ENCODE data around the gene SMC1B. TPM values are rescaled to one million over a fixed set of nuclear protein-coding genes. Genes with fewer than 3 reads are reported as not detected.

The SMC1B gene
- total and polyA plus RNA-seq, 3 experiments from 2014 or later, result 0.37 to 0.38 TPM; not detected in 1

- H3K27ac ChIP-seq (ENCODE audit: low read depth, low read length), result no peak overlapping the region
- ChIA-PET POLR2A (no interaction called here), CTCF (no interaction called here)
- H3K4me3 ChIP-seq (ENCODE audit: low read length), result no peak overlapping the region
- no peaks in the 10 kb centered on the region for H3K27me3 Mint-ChIP-seq
- peaks cover 0 to 28% (median 2%) of the 10 kb centered on the region in 3 donors for H3K36me3 Mint-ChIP-seq
- H3K9me3 ChIP-seq (ENCODE audit: low read length), result no peaks in the 10 kb centered on the region
- H3K4me1 Mint-ChIP-seq, result peaks cover 43 to 77% (median 71%) of the 10 kb centered on the region in 3 donors
- H3K4me3 Mint-ChIP-seq, result peak overlapping the region in 5 of 7 donors; percentile 4 to 40 (median 29)
- peak overlapping the region in 7 of 8 donors; percentile 29 to 95 (median 58) for H3K27ac Mint-ChIP-seq
- peaks cover 50% of the 10 kb centered on the region for H3K4me1 ChIP-seq (ENCODE audit: insufficient read depth, low read length)
- H3K9me3 Mint-ChIP-seq, result no peaks in the 10 kb centered on the region
- H3K27me3 ChIP-seq (ENCODE audit: insufficient read depth, low read length, poor library complexity, severe bottlenecking), result no peaks in the 10 kb centered on the region
- no peaks in the 10 kb centered on the region for H3K36me3 ChIP-seq (ENCODE audit: insufficient read depth, low read length)
- no peak for DNase-seq
These were observed 101.0 kb downstream of the SMC1B start for GRCh38 chr22:45312415-45312814.

GRCh38 chr22:45310977-45311531 is 102.3 kb downstream of the SMC1B start:
- peaks cover 0 to 27% (median 2%) of the 10 kb centered on the region in 3 donors for H3K36me3 Mint-ChIP-seq
- H3K27me3 Mint-ChIP-seq, result no peaks in the 10 kb centered on the region
- Histone ChIP-seq H3K27ac (ENCODE audit: low read depth, low read length) (peak overlapping the region; percentile 80), H3K4me1 (ENCODE audit: insufficient read depth, low read length) (peaks cover 39% of the 10 kb centered on the region), H3K9me3 (ENCODE audit: low read length) (no peaks in the 10 kb centered on the region), H3K4me3 (ENCODE audit: low read length) (peak overlapping the region; percentile 68), H3K36me3 (ENCODE audit: insufficient read depth, low read length) (no peaks in the 10 kb centered on the region), H3K27me3 (ENCODE audit: insufficient read depth, low read length, poor library complexity, severe bottlenecking) (no peaks in the 10 kb centered on the region)
- no peak for DNase-seq
- H3K9me3 Mint-ChIP-seq, result no peaks in the 10 kb centered on the region
- ChIA-PET CTCF (no interaction called here), POLR2A (interaction anchor here (0.5 kb wide), 1 partner anchor 657 kb away, joined by 3 read pairs; no protein-coding TSS in a partner anchor)
- peak overlapping the region; percentile 84 to 93 (median 88) for H3K4me3 Mint-ChIP-seq
- H3K27ac Mint-ChIP-seq, result peak overlapping the region; percentile 70 to 97 (median 93)
- H3K4me1 Mint-ChIP-seq, result peaks cover 43 to 63% (median 59%) of the 10 kb centered on the region in 3 donors

- Mint-ChIP-seq H3K27ac (peak overlapping the region; percentile 70 to 97 (median 93)), H3K36me3 (peaks cover 0 to 27% (median 2%) of the 10 kb centered on the region in 3 donors), H3K27me3 (no peaks in the 10 kb centered on the region), H3K4me3 (peak overlapping the region; percentile 84 to 93 (median 88)), H3K9me3 (no peaks in the 10 kb centered on the region), H3K4me1 (peaks cover 41 to 57% (median 53%) of the 10 kb centered on the region in 3 donors)
- Histone ChIP-seq H3K27ac (ENCODE audit: low read depth, low read length) (peak overlapping the region; percentile 80), H3K4me1 (ENCODE audit: insufficient read depth, low read length) (peaks cover 34% of the 10 kb centered on the region), H3K9me3 (ENCODE audit: low read length) (no peaks in the 10 kb centered on the region), H3K27me3 (ENCODE audit: insufficient read depth, low read length, poor library complexity, severe bottlenecking) (no peaks in the 10 kb centered on the region), H3K4me3 (ENCODE audit: low read length) (peak overlapping the region; percentile 68), H3K36me3 (ENCODE audit: insufficient read depth, low read length) (no peaks in the 10 kb centered on the region)
- no peak for DNase-seq
- ChIA-PET CTCF (interaction anchor here (0.7 to 1.9 kb wide), 2 partner anchors 7 to 10 kb away, joined by 3 to 4 read pairs; no protein-coding TSS in a partner anchor), POLR2A (interaction anchor here (0.5 kb wide), 2 partner anchors 53 to 656 kb away, joined by 3 to 4 read pairs; no protein-coding TSS in a partner anchor)
These were observed 102.9 kb downstream of the SMC1B start for GRCh38 chr22:45310331-45310976.

DNA sequence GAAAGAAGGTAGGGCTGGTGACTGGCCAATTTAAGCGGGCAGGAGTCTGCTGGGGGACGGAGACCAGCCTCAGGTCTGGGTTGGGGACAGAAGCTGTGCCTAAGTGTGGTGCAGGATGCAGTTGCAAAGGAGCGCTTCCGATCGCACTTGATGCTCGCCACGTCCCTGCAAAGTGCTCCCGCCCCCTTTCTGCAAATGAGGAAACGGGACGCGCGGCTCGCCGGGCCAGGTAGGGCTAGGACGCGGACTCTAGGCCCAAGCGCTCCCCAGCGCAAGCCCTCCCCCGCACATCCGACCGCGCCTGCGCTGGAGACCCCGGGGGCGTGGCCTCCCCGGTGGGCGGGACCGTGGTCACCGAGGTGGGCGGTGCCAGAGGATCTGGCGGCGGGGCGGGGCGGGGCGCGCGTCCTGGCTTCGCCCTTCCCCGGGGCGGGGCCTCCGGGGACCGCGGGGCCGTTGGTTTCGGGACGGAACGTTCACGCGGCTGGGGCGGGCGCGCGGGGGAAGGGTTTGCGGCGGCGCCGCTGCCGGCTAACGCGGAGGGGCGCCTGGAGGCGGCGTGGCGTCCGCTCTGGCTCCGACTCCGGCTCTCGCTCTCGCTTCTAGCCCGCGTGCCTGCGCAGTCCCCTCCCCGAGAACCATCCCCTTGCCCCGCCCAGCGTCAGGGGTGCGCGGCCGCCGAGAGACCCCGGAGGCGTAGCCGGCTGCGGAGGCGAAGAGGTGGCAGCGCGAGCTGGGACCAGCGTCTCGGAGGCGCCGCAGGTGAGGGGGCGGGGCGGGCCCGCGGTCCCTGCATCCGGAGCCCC is 103.8 kb downstream of the SMC1B start, which contains the start of gene FAM118A:
Gene FAM118A (plus strand): TSS at position 513 of the 806 bp plus-strand sequence. CDS start 12,446 bp downstream, outside the sequence.
- H3K4me3 Mint-ChIP-seq, result peak within 1 kb of the TSS; percentile 86 to 93 (median 88)
- peaks cover 0 to 26% (median 2%) of the 10 kb centered on the region in 3 donors for H3K36me3 Mint-ChIP-seq
- Histone ChIP-seq H3K27ac (ENCODE audit: low read depth, low read length) (peak within 1 kb of the TSS; percentile 80), H3K27me3 (ENCODE audit: insufficient read depth, low read length, poor library complexity, severe bottlenecking) (no peaks in the 10 kb centered on the region), H3K4me3 (ENCODE audit: low read length) (peak within 1 kb of the TSS; percentile 77), H3K36me3 (ENCODE audit: insufficient read depth, low read length) (no peaks in the 10 kb centered on the region), H3K9me3 (ENCODE audit: low read length) (no peaks in the 10 kb centered on the region), H3K4me1 (ENCODE audit: insufficient read depth, low read length) (peaks cover 31% of the 10 kb centered on the region)
- DNase-seq, result peak; percentile 91 to 100 (median 94)
- ChIA-PET POLR2A (interaction anchor here (0.5 to 0.8 kb wide), 2 partner anchors 13 to 54 kb away, joined by 3 to 4 read pairs; no protein-coding TSS in a partner anchor), CTCF (interaction anchor here (0.7 to 1.9 kb wide), 2 partner anchors 8 to 9 kb away, joined by 3 to 4 read pairs; no protein-coding TSS in a partner anchor)
- peaks cover 37 to 49% (median 47%) of the 10 kb centered on the region in 3 donors for H3K4me1 Mint-ChIP-seq
- no peaks in the 10 kb centered on the region for H3K27me3 Mint-ChIP-seq
- peak within 1 kb of the TSS; percentile 92 to 97 (median 96) for H3K27ac Mint-ChIP-seq
- H3K9me3 Mint-ChIP-seq, result no peaks in the 10 kb centered on the region

GRCh38 chr22:45308957-45309421 is 104.4 kb downstream of the SMC1B start:
- POLR2A ChIA-PET, result interaction anchor here (0.8 kb wide), 1 partner anchor 12 kb away, joined by 3 read pairs; no protein-coding TSS in a partner anchor
- Mint-ChIP-seq H3K36me3 (peaks cover 0 to 23% (median 2%) of the 10 kb centered on the region in 3 donors), H3K27me3 (no peaks in the 10 kb centered on the region), H3K9me3 (no peaks in the 10 kb centered on the region), H3K27ac (peak overlapping the region; percentile 92 to 97 (median 96)), H3K4me1 (peaks cover 30 to 42% (median 41%) of the 10 kb centered on the region in 3 donors), H3K4me3 (peak overlapping the region; percentile 84 to 93 (median 86))
- CTCF ChIA-PET, result interaction anchor here (1.9 kb wide), 1 partner anchor 8 kb away, joined by 4 read pairs; no protein-coding TSS in a partner anchor
- peak in 1 of 5 donors; percentile 43 for DNase-seq
- H3K27ac ChIP-seq (ENCODE audit: low read depth, low read length), result peak overlapping the region; percentile 64
- H3K27me3 ChIP-seq (ENCODE audit: insufficient read depth, low read length, poor library complexity, severe bottlenecking), result no peaks in the 10 kb centered on the region
- H3K9me3 ChIP-seq (ENCODE audit: low read length), result no peaks in the 10 kb centered on the region
- peaks cover 31% of the 10 kb centered on the region for H3K4me1 ChIP-seq (ENCODE audit: insufficient read depth, low read length)
- H3K36me3 ChIP-seq (ENCODE audit: insufficient read depth, low read length), result no peaks in the 10 kb centered on the region
- H3K4me3 ChIP-seq (ENCODE audit: low read length), result peak overlapping the region; percentile 77

GRCh38 chr22:45308391-45308956 is 104.9 kb downstream of the SMC1B start:
- H3K4me1 Mint-ChIP-seq, result peaks cover 30 to 37% (median 36%) of the 10 kb centered on the region in 3 donors
- DNase-seq, result no peak
- Histone ChIP-seq H3K27me3 (ENCODE audit: insufficient read depth, low read length, poor library complexity, severe bottlenecking) (no peaks in the 10 kb centered on the region), H3K27ac (ENCODE audit: low read depth, low read length) (no peak overlapping the region), H3K4me1 (ENCODE audit: insufficient read depth, low read length) (peaks cover 31% of the 10 kb centered on the region), H3K9me3 (ENCODE audit: low read length) (no peaks in the 10 kb centered on the region), H3K4me3 (ENCODE audit: low read length) (no peak overlapping the region), H3K36me3 (ENCODE audit: insufficient read depth, low read length) (no peaks in the 10 kb centered on the region)
- ChIA-PET CTCF (interaction anchor here (1.9 kb wide), 1 partner anchor 8 kb away, joined by 4 read pairs; no protein-coding TSS in a partner anchor), POLR2A (no interaction called here)
- peak overlapping the region; percentile 84 to 93 (median 86) for H3K4me3 Mint-ChIP-seq
- H3K9me3 Mint-ChIP-seq, result no peaks in the 10 kb centered on the region
- peak overlapping the region; percentile 91 to 96 (median 94) for H3K27ac Mint-ChIP-seq
- no peaks in the 10 kb centered on the region for H3K27me3 Mint-ChIP-seq
- H3K36me3 Mint-ChIP-seq, result peaks cover 0 to 21% (median 2%) of the 10 kb centered on the region in 3 donors

DNA sequence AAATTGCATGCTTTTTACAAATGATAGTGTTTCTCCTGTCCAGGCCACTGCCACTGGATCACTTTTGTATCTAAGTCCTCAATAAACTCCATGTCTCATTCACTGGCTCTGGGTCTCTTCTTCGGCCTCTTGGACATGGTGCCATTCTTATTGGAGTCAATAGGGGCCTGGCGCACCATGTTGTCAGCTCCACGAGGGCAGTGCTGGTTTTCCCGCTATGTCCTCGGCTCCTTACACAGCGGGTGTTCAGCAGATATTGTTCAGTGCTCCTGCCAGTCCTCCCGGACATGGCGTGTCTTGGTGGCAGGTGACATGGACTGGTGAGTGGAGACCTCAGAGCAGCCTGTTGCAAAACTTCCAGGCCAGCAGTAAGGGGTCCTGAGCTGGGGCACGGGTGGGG is 107.3 kb downstream of the SMC1B start:
- H3K9me3 Mint-ChIP-seq, result no peaks in the 10 kb centered on the region

More for the DNA sequence above, 107.3 kb downstream of the SMC1B start:
- H3K27me3 ChIP-seq (ENCODE audit: insufficient read depth, low read length, poor library complexity, severe bottlenecking), result no peaks in the 10 kb centered on the region
- peaks cover 18% of the 10 kb centered on the region for H3K4me1 ChIP-seq (ENCODE audit: insufficient read depth, low read length)
- H3K36me3 ChIP-seq (ENCODE audit: insufficient read depth, low read length), result no peaks in the 10 kb centered on the region
- no peak overlapping the region for H3K27ac ChIP-seq (ENCODE audit: low read depth, low read length)
- POLR2A ChIA-PET, result no interaction called here
- CTCF ChIA-PET, result no interaction called here
- no peak for DNase-seq
- H3K9me3 ChIP-seq (ENCODE audit: low read length), result no peaks in the 10 kb centered on the region
- H3K4me3 ChIP-seq (ENCODE audit: low read length), result no peak overlapping the region
- no peak overlapping the region for H3K4me3 Mint-ChIP-seq
- no peaks in the 10 kb centered on the region for H3K27me3 Mint-ChIP-seq
- peaks cover 0 to 9% (median 0%) of the 10 kb centered on the region in 3 donors for H3K36me3 Mint-ChIP-seq
- H3K27ac Mint-ChIP-seq, result no peak overlapping the region
- peaks cover 17 to 19% (median 18%) of the 10 kb centered on the region in 3 donors for H3K4me1 Mint-ChIP-seq
